Measurements from ENCODE around the gene EXOSC6. TPM values are rescaled to one million over a fixed set of nuclear protein-coding genes. Genes with fewer than 3 reads are reported as not detected.
"Not testable (repeated sequence)": the region's sequence is repeated elsewhere in the genome, so short reads cannot be mapped to it uniquely, and the experiment has no call there.

The EXOSC6 gene
- total and polyA plus RNA-seq, 2 experiments from 2014 or later: 13.7 to 27.8 TPM

DNA sequence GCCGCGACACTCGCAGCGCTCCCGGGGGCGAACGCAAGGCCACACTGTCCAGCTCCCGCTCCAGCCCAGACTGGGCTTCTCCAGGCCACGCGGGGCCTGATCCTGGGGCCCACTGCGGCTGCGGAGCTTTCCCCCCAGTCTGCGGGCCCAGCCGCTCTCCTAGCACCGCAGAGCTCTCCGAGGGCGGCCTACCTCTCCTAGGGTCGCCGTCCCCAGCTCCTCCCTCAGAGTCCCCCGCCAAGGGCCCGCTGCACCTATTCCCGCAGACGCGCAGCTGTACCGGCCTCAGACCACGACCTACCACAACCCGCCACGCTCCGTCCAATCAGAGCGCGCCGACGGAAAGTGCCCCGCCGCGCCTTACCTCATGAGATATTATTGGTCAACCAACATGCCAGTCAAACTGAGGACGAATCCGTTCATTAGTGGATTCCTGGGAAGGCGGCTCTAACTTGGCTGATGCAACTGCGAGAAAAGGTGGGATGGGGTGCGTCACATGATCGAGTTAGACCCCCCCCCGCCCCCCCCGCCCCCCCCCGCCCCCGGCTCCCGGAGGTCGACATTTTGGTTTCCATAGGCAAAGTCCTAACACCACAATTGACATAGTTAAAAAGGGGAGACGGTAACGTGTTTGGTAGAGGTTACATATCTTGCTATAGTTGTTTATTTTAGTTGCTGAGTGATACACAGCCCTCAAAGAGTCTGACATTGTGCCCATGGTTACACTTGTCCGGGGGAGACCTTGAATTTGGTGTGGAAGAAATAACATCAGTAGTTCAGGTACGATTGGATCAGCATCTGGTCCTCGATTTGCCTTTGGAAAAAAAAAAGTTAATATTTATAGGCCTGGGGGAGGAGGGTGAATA is 37.7 kb upstream of the EXOSC6 start, which contains the start of gene AARS1 (continued):
- TF ChIP-seq ZNF462 (CRISPR knock-in tag; IDR thresholded peaks at IDR 0.05) (no peak), EZH2phosphoT487 (IDR thresholded peaks at IDR 0.05; ENCODE audit: unreplicated experiment) (no peak), EZH2 (IDR thresholded peaks at IDR 0.05; ENCODE audit: low read depth, unreplicated experiment) (no peak)

- not testable (repeated sequence) for H3K9me2 ChIP-seq (ENCODE audit: insufficient read depth); H3K4me1 ChIP-seq (ENCODE audit: insufficient read depth); H3K4me1 Mint-ChIP-seq; H2AFZ ChIP-seq; DNase-seq (ENCODE audit: low spot score); ATAC-seq; H3K9me3 Mint-ChIP-seq; H3K27me3 ChIP-seq (ENCODE audit: insufficient read depth)
- Histone ChIP-seq H3K4me2 (peak overlapping the region; percentile 98), H3K4me3 (peak overlapping the region; percentile 99), H3K79me2 (replicated peaks; ENCODE audit: insufficient read depth) (peaks cover 67% of the 10 kb centered on the region), H4K20me1 (replicated peaks; ENCODE audit: insufficient read depth) (peaks cover 39% of the 10 kb centered on the region), H3K27ac (ENCODE audit: low read depth) (peak overlapping the region; percentile 95), H3K36me3 (ENCODE audit: insufficient read depth) (peaks cover 39% of the 10 kb centered on the region), H3F3A (replicated peaks; ENCODE audit: low read depth) (peaks cover 24% of the 10 kb centered on the region)
- H3K27me3 Mint-ChIP-seq (ENCODE audit: insufficient read depth, low read depth, poor library complexity): peaks cover 25% of the 10 kb centered on the region
- H3K27ac Mint-ChIP-seq: peak overlapping the region; percentile 100
- peak overlapping the region; percentile 97 for H3K4me3 Mint-ChIP-seq
- H3K36me3 Mint-ChIP-seq (ENCODE audit: low read depth): peaks cover 62% of the 10 kb centered on the region
These were observed 35.7 kb upstream of the EXOSC6 start for GRCh38 chr16:70287304-70287971.
